ENCODE results near the gene SORL1.

GRCh38 chr11:121515335-121515671, 63.2 kb downstream of the SORL1 start:
- no peak for TF ChIP-seq CTCF (IDR thresholded peaks at IDR 0.05; ENCODE audit: low read depth, low read length)
- TF ChIP-seq POLR2A (IDR thresholded peaks at IDR 0.05; ENCODE audit: extremely low read depth, insufficient read length): no peak
